Smooth muscle cell (in vitro differentiated cells): ENCODE measurements around the gene C19orf33. TPM values are rescaled to one million over a fixed set of nuclear protein-coding genes. Genes with fewer than 3 reads are reported as not detected.

Source experiments
- DNase-seq: peaks from one replicate; lab custom pipeline; 2025; ENCODE audit not compliant: unreplicated experiment; lab: John Stamatoyannopoulos, UW
- H2AFZ ChIP-seq: fragments of 200-600 bp; sonication (generic); 2 replicates; pipeline ENCODE4 v1.6.0; 2016; ENCODE audit warnings: antibody characterized with exemption, low read depth, mild to moderate bottlenecking
- H3F3A ChIP-seq: fragments of 200-600 bp; sonication (generic); 2 replicates; pipeline ENCODE4 v1.6.0; 2017; ENCODE audit warnings: antibody characterized with exemption, low read depth
- H3K27ac ChIP-seq: fragments of 200-600 bp; sonication (generic); 2 replicates; pipeline ENCODE4 v1.5.1; 2016; ENCODE audit warnings: low read depth, mild to moderate bottlenecking
- H3K27me3 ChIP-seq: fragments of 200-600 bp; sonication (generic); 2 replicates; pipeline ENCODE4 v1.6.1; 2016; ENCODE audit warnings: low read depth, mild to moderate bottlenecking
- H3K36me3 ChIP-seq: fragments of 200-600 bp; sonication (generic); 2 replicates; pipeline ENCODE4 v1.5.1; 2016; ENCODE audit warnings: low read depth
- H3K4me1 ChIP-seq: fragments of 200-600 bp; sonication (generic); 2 replicates; pipeline ENCODE4 v1.5.1; 2016; ENCODE audit warnings: low read depth
- H3K4me2 ChIP-seq: fragments of 200-600 bp; sonication (generic); 2 replicates; pipeline ENCODE4 v1.6.0; 2016; ENCODE audit warnings: mild to moderate bottlenecking
- H3K4me3 ChIP-seq: fragments of 200-600 bp; sonication (generic); 2 replicates; pipeline ENCODE4 v1.5.1; 2016; ENCODE audit warnings: mild to moderate bottlenecking
- H3K79me2 ChIP-seq: fragments of 200-600 bp; sonication (generic); 2 replicates; pipeline ENCODE4 v1.6.0; 2016; ENCODE audit warnings: low read depth, mild to moderate bottlenecking
- H3K9ac ChIP-seq: fragments of 200-600 bp; sonication (generic); 2 replicates; pipeline ENCODE4 v1.6.0; 2016; ENCODE audit warnings: low read depth
- H3K9me3 ChIP-seq: fragments of 200-600 bp; sonication (generic); replicated peaks from 2 replicates; pipeline ENCODE4 v1.5.1; 2016; ENCODE audit warnings: low read depth
- H4K20me1 ChIP-seq: fragments of 200-600 bp; sonication (generic); 2 replicates; pipeline ENCODE4 v1.6.0; 2016; ENCODE audit warnings: low read depth
- CTCF ChIP-seq: fragments of 200-600 bp; sonication (generic); IDR thresholded peaks from 2 replicates; pipeline ENCODE4 v1.5.1; 2017; ENCODE audit warnings: borderline replicate concordance, mild to moderate bottlenecking, antibody characterized with exemption; ENCODE audit not compliant: insufficient read depth, poor library complexity, severe bottlenecking
- WGBS: methylation state at CpG from one replicate; pipeline ENCODE4 v1.1.7; 2016; ENCODE audit warnings: low lambda C conversion rate; 5-methylcytosine and 5-hydroxymethylcytosine counted together
- polyA plus RNA-seq: library from polyadenylated mRNA; unstranded; fragments of >200 nt; fragmentation: Nextera tagmentation; extraction: Ambion mirVana; gene quantifications from 2 replicates; pipeline ENCODE4 v1.2.1, GENCODE V29; 2016
- total RNA-seq: library from RNA; depleted of rRNA; stranded (reverse); fragments of >200 nt; gene quantifications from 2 replicates; pipeline ENCODE4 v1.2.3, GENCODE V29; 2014

Gene C19orf33
- total and polyA plus RNA-seq, 2 experiments from 2014 or later: 22.1 to 136 TPM

- H3K9ac ChIP-seq: peak overlapping the region; percentile 33
These were observed 14.1 kb upstream of the C19orf33 start for GRCh38 chr19:38289955-38290354.

GRCh38 chr19:38290631-38291147 is 13.4 kb upstream of the C19orf33 start:
- no peaks in the 10 kb centered on the region for H3K36me3 ChIP-seq
- H3F3A ChIP-seq: no peaks in the 10 kb centered on the region
- H3K4me2 ChIP-seq: no peak overlapping the region
- peak; percentile 17 for DNase-seq
- peaks cover 6% of the 10 kb centered on the region for H3K4me1 ChIP-seq
- H3K27ac ChIP-seq: peak overlapping the region; percentile 62
- no peak for TF ChIP-seq CTCF
- no peak overlapping the region for H2AFZ ChIP-seq
- no peaks in the 10 kb centered on the region for H3K9me3 ChIP-seq
- no peaks in the 10 kb centered on the region for H4K20me1 ChIP-seq
- H3K27me3 ChIP-seq: no peaks in the 10 kb centered on the region
- 46% methylated on average over 13 of the region's 13 CpGs for whole genome bisulfite sequencing
- H3K79me2 ChIP-seq: no peaks in the 10 kb centered on the region
- no peak overlapping the region for H3K4me3 ChIP-seq
- no peak overlapping the region for H3K9ac ChIP-seq

More at GRCh38 chr19:38289955-38290354, 14.1 kb upstream of the C19orf33 start:
- no peaks in the 10 kb centered on the region for H3K9me3 ChIP-seq
- H3K4me1 ChIP-seq: peaks cover 6% of the 10 kb centered on the region
- no peak overlapping the region for H3K4me3 ChIP-seq
- 96% methylated on average over 15 of the region's 15 CpGs for WGBS
- no peak for DNase-seq
- TF ChIP-seq CTCF: no peak
- H3K36me3 ChIP-seq: no peaks in the 10 kb centered on the region
- no peaks in the 10 kb centered on the region for H3F3A ChIP-seq
- peak overlapping the region; percentile 66 for H3K4me2 ChIP-seq
- H3K79me2 ChIP-seq: peaks cover 4% of the 10 kb centered on the region
- H3K27ac ChIP-seq: peak overlapping the region; percentile 62
- H2AFZ ChIP-seq: no peak overlapping the region
- no peaks in the 10 kb centered on the region for H3K27me3 ChIP-seq
- no peaks in the 10 kb centered on the region for H4K20me1 ChIP-seq

DNA sequence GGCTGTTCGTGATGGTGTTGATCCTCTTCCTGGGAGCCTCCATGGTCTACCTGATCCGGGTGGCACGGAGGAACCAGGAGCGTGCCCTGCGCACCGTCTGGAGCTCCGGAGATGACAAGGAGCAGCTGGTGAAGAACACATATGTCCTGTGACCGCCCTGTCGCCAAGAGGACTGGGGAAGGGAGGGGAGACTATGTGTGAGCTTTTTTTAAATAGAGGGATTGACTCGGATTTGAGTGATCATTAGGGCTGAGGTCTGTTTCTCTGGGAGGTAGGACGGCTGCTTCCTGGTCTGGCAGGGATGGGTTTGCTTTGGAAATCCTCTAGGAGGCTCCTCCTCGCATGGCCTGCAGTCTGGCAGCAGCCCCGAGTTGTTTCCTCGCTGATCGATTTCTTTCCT is 12.2 kb upstream of the C19orf33 start:
- H3K27me3 ChIP-seq: no peaks in the 10 kb centered on the region
- no peak overlapping the region for H3K4me3 ChIP-seq
- DNase-seq: no peak
- no peak overlapping the region for H3K9ac ChIP-seq
- no peaks in the 10 kb centered on the region for H3K79me2 ChIP-seq
- no peaks in the 10 kb centered on the region for H3K36me3 ChIP-seq
- peak overlapping the region; percentile 62 for H3K27ac ChIP-seq
- WGBS: 54% methylated on average over 15 of the region's 15 CpGs
- H3K4me2 ChIP-seq: peak overlapping the region; percentile 18
- H4K20me1 ChIP-seq: no peaks in the 10 kb centered on the region
- TF ChIP-seq CTCF: no peak
- H2AFZ ChIP-seq: no peak overlapping the region
- no peaks in the 10 kb centered on the region for H3K9me3 ChIP-seq
- peaks cover 6% of the 10 kb centered on the region for H3K4me1 ChIP-seq
- no peaks in the 10 kb centered on the region for H3F3A ChIP-seq

GRCh38 chr19:38293281-38293680 is 10.8 kb upstream of the C19orf33 start:
- Histone ChIP-seq H2AFZ (no peak overlapping the region), H3K27ac (no peak overlapping the region), H3K36me3 (no peaks in the 10 kb centered on the region), H3K4me1 (peaks cover 6% of the 10 kb centered on the region), H3K4me2 (no peak overlapping the region), H3K79me2 (no peaks in the 10 kb centered on the region), H3F3A (peaks cover 3% of the 10 kb centered on the region), H3K9ac (no peak overlapping the region), H3K27me3 (no peaks in the 10 kb centered on the region), H3K9me3 (no peaks in the 10 kb centered on the region), H3K4me3 (no peak overlapping the region), H4K20me1 (no peaks in the 10 kb centered on the region)
- no peak for DNase-seq
- 70% methylated on average over 9 of the region's 9 CpGs for WGBS
- TF ChIP-seq CTCF: no peak
